ENCODE results near the gene RHBDF1.
"Not testable (repeated sequence)": the region's sequence is repeated elsewhere in the genome, so short reads cannot be mapped to it uniquely, and the experiment has no call there.

- not testable (repeated sequence) for TF ChIP-seq CTCF, POLR2A, EP300 (IDR thresholded peaks at IDR 0.05)
These were observed 46.5 kb downstream of the RHBDF1 start for GRCh38 chr16:25926-26348.
